Brain microvascular endothelial cell (primary cell): ENCODE results near the gene C6orf52.

Experiments
- DNase-seq: peaks from one replicate; pipeline ENCODE4 v3.0.0-alpha.2; 2020
- H3K27ac ChIP-seq: fragments of 250-450 bp; sonication (Bioruptor Pico); 2 replicates; pipeline ENCODE4 v1.5.1; 2020; ENCODE audit warnings: mild to moderate bottlenecking, moderate library complexity
- H3K27me3 ChIP-seq: fragments of 250-450 bp; sonication (Bioruptor Pico); replicated peaks from 2 replicates; pipeline ENCODE4 v1.5.1; 2020; ENCODE audit warnings: mild to moderate bottlenecking
- H3K36me3 ChIP-seq: fragments of 250-450 bp; sonication (Bioruptor Pico); replicated peaks from 2 replicates; pipeline ENCODE4 v1.5.1; 2020; ENCODE audit warnings: mild to moderate bottlenecking
- H3K4me3 ChIP-seq: 2 replicates; pipeline ENCODE4 v1.5.1; 2011; ENCODE audit warnings: low read depth, mild to moderate bottlenecking, control low read depth, low read length, moderate library complexity
- CTCF ChIP-seq: IDR thresholded peaks from 2 replicates; pipeline ENCODE4 v1.5.1; 2011; ENCODE audit warnings: low read depth, mild to moderate bottlenecking, moderate library complexity, low read length, control low read depth, inconsistent platforms; ENCODE audit errors: missing control alignments
- in situ Hi-C: cut with HindIII; loops from 2 replicates; pipeline ENCODE4 v1.10.0; 2017; ENCODE audit warnings: low sequenced_read_pairs, low pct_ligation_motif_present

C6orf52 gene

GRCh38 chr6:10692965-10693538 lies 1.4 kb downstream of the C6orf52 start:
- in situ Hi-C loops, result no loop called here
- no peak for DNase-seq
- no peak overlapping the region for H3K27ac ChIP-seq
- H3K36me3 ChIP-seq, result no peaks in the 10 kb centered on the region
- peak overlapping the region; percentile 98 for H3K4me3 ChIP-seq
- H3K27me3 ChIP-seq, result no peaks in the 10 kb centered on the region
- TF ChIP-seq CTCF, result no peak

- DNase-seq, result no peak
- TF ChIP-seq CTCF, result no peak
- H3K27ac ChIP-seq, result no peak overlapping the region
- no peaks in the 10 kb centered on the region for H3K36me3 ChIP-seq
- in situ Hi-C loops, result no loop called here
- H3K27me3 ChIP-seq, result no peaks in the 10 kb centered on the region
- H3K4me3 ChIP-seq, result no peak overlapping the region
These were observed 3.6 kb downstream of the C6orf52 start for GRCh38 chr6:10690651-10691445.

- in situ Hi-C loops, result no loop called here
- Histone ChIP-seq H3K4me3 (no peak overlapping the region), H3K27me3 (no peaks in the 10 kb centered on the region), H3K27ac (no peak overlapping the region), H3K36me3 (no peaks in the 10 kb centered on the region)
- TF ChIP-seq CTCF, result no peak
- DNase-seq, result no peak
These were observed 6.8 kb downstream of the C6orf52 start for GRCh38 chr6:10687582-10687981.

GRCh38 chr6:10686901-10687300 lies 7.5 kb downstream of the C6orf52 start:
- H3K4me3 ChIP-seq, result no peak overlapping the region
- in situ Hi-C loops, result no loop called here
- H3K27ac ChIP-seq, result no peak overlapping the region
- no peak for DNase-seq
- no peaks in the 10 kb centered on the region for H3K36me3 ChIP-seq
- no peaks in the 10 kb centered on the region for H3K27me3 ChIP-seq
- TF ChIP-seq CTCF, result no peak

- Histone ChIP-seq H3K27me3 (no peaks in the 10 kb centered on the region), H3K36me3 (no peaks in the 10 kb centered on the region), H3K4me3 (no peak overlapping the region), H3K27ac (no peak overlapping the region)
- DNase-seq, result no peak
- TF ChIP-seq CTCF, result no peak
- in situ Hi-C loops, result no loop called here
These were observed 9.1 kb downstream of the C6orf52 start for GRCh38 chr6:10685092-10685915.
